GOT3 (cell line): ENCODE results near the gene RNF20.
"Not testable (repeated sequence)": the region's sequence is repeated elsewhere in the genome, so short reads cannot be mapped to it uniquely, and the experiment has no call there.

Source experiments
- DNase-seq: peaks from one replicate; lab custom pipeline; 2025; ENCODE audit warnings: mixed read lengths; lab: John Stamatoyannopoulos, UW

The RNF20 gene

DNA sequence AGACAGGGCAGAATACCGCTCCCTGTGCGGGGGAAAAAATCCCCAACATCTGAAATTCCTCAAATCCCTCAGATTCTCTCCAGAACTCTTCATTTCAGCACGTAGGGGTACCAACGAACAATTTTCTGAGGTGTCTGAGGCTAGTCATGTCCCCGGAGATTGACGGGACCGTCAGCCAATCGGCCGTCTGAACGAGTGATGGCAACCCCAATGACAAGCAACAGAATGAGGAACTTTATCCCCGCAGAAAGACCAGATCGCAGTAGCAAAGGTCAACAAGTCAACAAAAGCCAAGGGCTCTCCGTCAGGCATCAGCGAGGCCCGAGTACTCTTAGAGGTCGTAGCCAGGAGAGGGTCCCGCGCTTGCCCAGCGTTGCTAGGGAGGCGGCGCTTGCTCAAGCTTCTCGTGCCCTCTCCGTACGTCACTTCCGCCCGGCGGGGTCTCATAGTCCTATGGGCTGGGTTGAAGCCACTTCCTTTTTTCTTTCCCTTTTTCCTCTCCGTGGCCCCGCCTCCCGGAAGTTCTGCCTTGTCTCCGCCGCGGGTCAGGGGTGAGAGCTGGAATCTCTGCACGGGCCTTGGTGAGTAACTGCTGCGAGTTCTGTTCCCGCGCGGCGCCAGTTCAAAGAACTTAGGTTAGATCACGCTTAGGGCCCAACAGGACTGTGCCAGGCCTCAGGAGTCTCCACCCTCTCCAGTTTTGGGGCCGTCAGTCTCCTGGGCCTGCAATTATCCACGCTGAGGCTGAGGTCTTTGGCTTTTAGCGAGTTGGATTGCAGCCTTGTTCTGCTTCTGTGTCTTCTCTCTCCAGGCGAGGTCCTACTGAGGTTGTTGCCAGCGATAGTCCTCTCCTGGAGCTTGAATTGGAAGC lies at the start of gene RNF20:
Gene RNF20, plus strand, starts transcription at position 520 of the 871 bp plus-strand sequence. CDS start 1,571 bp downstream, outside the sequence.
- peak; percentile 80 for DNase-seq

DNA sequence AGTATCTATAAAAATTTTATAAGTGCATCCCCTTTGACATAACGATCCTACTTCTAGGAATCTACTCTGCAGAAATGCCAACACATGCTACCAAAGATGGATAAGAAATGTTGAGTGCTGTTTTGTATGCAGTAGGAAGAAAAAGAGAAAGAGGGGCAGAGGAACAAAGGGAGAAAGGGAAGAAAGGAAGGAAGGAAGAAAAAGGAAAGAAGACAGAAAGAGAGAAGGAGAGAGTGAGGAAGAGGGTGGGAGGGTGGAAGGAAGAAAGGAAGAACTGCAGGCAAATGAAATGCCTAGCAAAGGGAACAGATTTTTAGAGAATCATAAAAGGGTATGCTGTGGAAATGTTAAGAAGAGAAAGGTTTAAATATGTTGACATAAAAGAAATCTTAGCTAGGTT lies 49.6 kb upstream of the RNF20 start:
- no peak for DNase-seq

GRCh38 chr9:101485924-101486692 lies 47.5 kb upstream of the RNF20 start:
- DNase-seq, result no peak

GRCh38 chr9:101486693-101487442 lies 46.8 kb upstream of the RNF20 start:
- DNase-seq, result no peak

DNA sequence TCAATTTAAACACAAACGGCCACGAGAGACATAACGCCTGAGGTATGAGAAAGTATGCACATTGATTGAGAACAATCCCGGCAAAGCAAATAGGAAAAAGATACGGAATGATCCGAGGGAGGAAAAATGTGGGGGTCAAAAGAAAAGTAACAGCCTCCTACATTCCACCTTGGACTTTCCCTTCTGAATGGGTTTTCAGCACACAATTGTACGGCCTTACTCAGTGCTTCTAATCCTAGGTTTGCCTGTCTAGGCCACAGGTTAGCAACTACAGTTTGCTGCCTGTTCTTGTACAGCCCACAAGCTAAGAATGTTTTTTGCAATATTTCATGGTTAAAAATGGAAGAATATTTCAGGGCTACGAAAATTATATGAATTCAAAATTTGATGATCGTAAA lies 46.2 kb upstream of the RNF20 start:
- no peak for DNase-seq

DNA sequence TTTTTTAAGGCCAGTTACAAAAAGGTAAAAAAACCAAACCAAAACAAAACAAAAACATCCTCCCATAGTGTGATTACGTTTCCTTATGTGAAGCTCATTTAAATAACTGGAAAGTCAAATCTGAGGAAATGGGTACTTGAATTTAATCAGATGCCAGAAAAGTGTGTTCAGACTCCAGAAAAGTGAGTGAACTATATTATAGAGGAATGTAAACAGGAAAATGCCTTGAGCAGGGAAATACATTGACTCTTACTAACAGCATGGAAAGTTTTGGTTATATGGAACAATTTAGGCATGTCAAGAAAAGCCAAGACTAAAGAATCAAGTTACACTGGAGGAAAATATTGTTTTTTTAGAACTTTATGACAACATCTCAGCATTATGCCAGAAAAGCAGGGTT lies 37.8 kb upstream of the RNF20 start:
- no peak for DNase-seq

GRCh38 chr9:101498323-101498722 lies 35.3 kb upstream of the RNF20 start:
- no peak for DNase-seq

DNA sequence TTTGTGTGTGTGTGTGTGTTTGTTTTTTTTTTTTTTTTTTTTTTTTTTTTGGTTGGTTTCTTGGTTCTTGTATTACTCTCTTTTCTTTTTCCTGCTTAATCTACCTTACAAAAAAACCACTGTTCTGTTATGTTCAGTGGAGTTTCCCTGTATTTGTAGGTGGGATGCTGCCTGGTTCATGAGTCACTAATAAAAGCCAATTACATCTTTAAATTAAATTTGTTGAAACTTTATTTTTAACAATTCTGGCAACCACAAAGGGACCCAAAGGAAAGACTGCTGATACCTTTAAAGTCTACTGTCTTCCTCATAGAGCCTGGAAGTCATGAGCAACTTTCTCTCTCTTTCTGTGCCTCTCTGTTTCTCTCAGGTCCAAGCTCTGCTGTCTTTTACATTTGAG lies 29.5 kb upstream of the RNF20 start:
- no peak for DNase-seq

DNA sequence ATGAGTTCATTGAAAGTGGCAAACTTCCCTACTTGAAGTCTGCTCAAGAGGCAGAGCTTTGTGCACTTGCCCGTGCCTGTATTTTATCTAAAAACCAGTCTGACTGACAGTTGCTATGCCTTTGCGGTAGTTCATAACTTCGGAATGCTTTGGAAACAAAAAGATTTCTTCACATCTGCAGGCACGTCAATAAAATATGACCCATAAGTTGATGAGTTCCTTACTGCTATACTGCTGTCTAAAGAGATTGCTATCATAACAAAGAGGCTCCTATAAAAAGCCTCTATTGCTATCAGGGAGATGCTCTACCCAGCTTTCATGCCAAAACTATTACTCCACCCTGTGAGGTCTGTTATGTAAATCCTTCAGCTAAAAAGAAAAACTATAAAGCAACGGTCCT lies 25.4 kb upstream of the RNF20 start:
- DNase-seq, result no peak

GRCh38 chr9:101509572-101509971 lies 24.1 kb upstream of the RNF20 start:
- no peak for DNase-seq

DNA sequence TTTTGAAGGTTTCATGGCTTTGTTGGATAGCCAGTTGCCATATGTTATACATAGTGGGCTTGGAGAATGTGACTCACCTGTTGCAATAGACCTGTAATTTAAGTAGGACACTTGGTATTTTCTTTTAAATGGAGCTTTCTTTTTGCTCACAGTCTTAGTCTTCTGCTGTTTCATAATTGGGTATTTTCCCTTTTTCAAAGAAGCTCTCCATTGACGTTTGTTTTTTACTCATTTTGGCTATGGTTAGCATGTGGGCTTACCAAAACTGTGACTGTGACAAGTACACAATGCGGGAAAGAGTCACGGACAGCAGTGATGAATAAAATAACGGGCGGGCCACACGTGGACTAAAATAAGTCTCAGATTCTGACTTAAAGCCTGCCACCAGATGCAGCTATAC lies 23.2 kb upstream of the RNF20 start:
- DNase-seq, result no peak

DNA sequence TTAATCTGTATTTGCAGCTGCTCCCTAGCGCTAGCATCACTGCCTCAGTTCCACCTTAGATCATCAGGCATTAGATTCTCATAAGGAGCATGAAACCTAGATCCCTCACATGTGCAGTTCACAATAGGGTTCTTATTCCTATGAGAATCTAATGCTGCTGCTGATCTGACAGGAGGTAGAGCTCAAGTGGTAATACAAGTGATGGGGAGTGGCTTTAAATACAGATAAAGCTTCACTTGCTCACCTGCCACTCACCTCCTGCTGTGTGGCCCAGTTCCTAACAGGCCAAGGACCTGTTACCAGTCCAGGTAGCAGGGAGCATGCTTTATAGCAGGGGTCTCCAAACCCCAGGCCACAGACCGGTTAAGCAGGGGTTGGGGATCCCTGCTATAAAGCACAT lies 22.6 kb upstream of the RNF20 start:
- DNase-seq, result no peak

- DNase-seq, result no peak
These were observed 21.5 kb upstream of the RNF20 start for GRCh38 chr9:101512116-101512515.

DNA sequence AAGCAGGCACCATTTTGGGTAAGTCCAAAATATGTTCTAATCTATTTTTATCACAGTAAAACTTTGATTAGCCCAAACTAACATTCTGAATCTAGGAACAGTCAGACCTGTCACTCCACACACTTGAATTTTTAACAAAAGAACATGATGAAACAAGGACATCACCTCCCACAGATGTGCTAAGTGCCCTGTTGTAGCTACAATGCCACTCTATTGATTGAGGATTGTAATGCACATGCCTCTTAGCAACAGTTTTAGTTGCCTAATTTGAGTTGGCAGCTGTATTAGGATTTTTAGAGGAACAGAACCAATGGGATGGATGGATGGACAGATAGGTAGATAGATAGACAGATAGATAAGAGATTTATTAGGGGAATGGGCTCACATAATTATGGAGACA lies 20.3 kb upstream of the RNF20 start:
- DNase-seq, result no peak

DNA sequence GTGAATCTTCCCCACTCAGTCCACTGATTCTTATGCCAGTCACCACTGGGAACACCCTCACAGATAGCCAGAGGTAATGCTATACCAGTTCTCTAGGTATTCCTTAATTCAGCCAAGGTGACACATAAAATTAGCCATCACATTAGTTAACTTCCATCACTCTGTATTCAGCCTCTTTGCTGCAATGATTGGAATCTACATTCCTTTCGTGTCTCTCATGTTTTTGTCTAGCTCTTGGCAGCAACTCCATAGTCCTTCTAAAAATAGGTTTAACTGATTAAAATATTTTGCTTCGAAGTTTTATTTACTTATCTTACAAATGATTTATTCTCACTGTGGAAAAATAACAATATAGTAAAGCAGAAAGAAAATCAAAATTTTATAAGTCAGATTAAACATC lies 19.6 kb upstream of the RNF20 start:
- no peak for DNase-seq

GRCh38 chr9:101516655-101517054 lies 17.0 kb upstream of the RNF20 start:
- DNase-seq, result no peak

DNA sequence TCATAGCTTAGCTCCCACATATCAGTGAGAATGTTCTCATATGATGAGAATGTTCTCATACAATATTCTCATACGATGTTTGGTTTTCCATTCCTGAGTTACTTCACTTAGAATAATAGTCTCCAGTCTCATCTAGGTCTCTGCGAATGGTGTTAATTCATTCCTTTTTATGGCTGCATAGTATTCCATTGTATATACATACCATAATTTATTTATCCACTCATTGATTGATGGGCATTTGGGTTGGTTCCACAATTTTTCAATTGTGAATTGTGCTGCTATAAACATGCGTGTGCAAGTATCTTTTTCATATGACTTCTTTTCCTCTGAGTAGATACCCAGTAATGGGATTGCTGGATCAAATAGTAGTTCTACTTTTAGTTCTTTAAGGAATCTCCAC lies 15.2 kb upstream of the RNF20 start:
- DNase-seq, result not testable (repeated sequence)

- no peak for DNase-seq
These were observed 9.3 kb upstream of the RNF20 start for GRCh38 chr9:101524371-101524770.

DNA sequence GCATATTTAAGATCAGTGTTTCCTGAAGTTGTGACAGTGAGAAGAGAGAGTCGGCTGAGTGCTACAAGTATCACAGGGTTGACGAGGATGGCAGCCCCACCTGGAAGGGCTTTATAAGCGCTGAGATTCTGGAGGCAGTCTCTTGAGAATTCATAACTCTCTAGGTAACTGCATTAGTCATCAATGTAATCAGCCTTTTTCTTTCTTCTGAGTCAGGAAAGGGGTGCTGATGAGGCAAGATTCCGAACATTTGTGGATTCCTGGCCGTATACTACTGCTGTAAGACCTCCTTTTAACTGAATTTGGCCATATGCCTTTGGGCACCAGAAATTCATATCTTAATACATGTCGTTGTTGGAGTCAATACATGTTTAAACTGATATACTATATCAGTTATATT lies 6.6 kb upstream of the RNF20 start:
- no peak for DNase-seq

DNA sequence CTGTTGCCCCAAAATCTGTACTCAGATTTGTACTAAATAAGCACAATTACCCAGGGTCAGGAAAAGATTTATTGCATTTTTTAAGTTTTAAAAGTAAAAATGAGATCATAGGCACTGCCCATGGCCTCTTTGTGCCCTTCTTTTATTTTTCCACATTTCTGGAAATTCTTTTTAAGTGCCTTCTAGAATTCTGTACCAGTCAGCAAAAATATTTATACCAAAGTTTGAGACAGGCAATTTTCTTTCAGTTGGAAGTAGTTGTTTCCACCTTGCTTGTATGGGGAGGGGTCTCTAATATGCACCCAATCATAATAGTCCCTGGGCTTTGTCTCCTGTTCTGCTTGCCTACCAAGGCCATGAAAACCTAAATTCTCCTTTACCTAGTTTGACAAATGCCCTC lies 5.6 kb upstream of the RNF20 start:
- no peak for DNase-seq

- no peak for DNase-seq
These were observed 3.5 kb upstream of the RNF20 start for GRCh38 chr9:101530076-101530711.

DNA sequence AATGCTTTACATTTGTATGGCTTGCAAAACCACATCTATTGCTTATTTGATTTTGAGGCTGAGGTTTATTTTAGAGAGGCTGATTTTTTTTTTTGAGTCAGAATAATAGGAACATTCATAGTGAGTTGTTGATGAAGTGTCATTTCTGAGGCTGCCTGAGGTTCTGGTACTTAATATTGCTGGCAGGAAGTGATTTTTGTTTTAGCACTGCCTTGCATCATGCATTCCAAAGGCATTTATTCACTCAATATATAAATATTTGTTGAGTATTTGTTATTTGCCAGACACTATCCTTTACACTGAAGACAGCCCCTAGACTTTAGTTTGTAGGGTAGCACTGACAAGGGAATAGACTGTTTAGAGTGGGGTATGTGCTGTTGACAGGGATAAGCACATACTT lies 2.7 kb downstream of the RNF20 start:
- no peak for DNase-seq
